ENCODE measurements around the gene PRTN3.

The PRTN3 gene

GRCh38 chr19:866769-867300, 26.0 kb downstream of the PRTN3 start:
- H3K27ac ChIP-seq = peak overlapping the region; percentile 49
- no peak for DNase-seq (ENCODE audit: low spot score)
- ChIA-PET POLR2A (ENCODE audit: low non-redundant PET) (no interaction called here), CTCF (interaction anchor here (0.6 to 1.0 kb wide), 2 partner anchors 10 to 697 kb away, joined by 4 to 5 read pairs; no protein-coding TSS in a partner anchor)
- no peak for TF ChIP-seq CTCF (conservative IDR thresholded peaks at IDR 0.05; ENCODE audit: low read depth)

GRCh38 chr19:867301-867793, 26.5 kb downstream of the PRTN3 start:
- CTCF ChIA-PET = interaction anchor here (0.6 to 1.0 kb wide), 3 partner anchors 11 to 696 kb away, joined by 3 to 5 read pairs (median 4); no protein-coding TSS in a partner anchor
- H3K27ac ChIP-seq = peak overlapping the region; percentile 49
- DNase-seq (ENCODE audit: low spot score) = no peak
- POLR2A ChIA-PET (ENCODE audit: low non-redundant PET) = no interaction called here
- TF ChIP-seq CTCF (conservative IDR thresholded peaks at IDR 0.05; ENCODE audit: low read depth) = no peak

DNA sequence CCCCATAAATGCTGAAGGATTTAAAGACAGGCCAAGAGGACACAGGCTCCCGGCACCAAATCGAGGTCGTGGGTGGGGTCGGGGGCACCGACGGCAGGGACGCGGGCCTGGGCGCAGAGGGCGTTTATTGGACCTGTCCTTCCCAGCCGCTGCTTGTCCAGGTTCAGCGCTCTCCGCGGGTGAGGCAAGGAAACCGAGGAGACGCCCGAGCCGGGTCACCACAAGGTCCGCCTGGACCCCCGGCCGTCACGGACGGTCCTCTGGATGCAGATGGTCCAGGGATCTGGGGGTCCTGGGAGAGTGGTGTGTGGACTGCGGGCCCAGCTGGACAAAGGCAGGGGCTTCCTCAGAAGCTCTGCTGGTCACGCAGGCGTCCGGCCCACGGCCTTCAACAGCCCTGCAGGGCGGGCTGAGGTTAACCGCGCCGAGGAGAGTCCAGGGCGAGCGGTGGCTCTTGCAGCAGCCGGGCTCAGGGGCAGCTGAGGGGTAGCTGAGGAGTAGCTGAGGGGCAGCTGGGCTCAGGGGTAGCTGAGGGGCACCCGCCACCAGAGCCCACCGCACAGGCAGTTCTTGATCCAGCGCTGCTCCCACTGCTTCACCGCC, 27.2 kb downstream of the PRTN3 start:
- DNase-seq (ENCODE audit: low spot score) = no peak
- ChIA-PET POLR2A (ENCODE audit: low non-redundant PET) (no interaction called here), CTCF (interaction anchor here (0.6 to 1.0 kb wide), 2 partner anchors 11 to 352 kb away, joined by 3 to 5 read pairs; no protein-coding TSS in a partner anchor)
- no peak for TF ChIP-seq CTCF (conservative IDR thresholded peaks at IDR 0.05; ENCODE audit: low read depth)
- peak overlapping the region; percentile 92 for H3K27ac ChIP-seq

GRCh38 chr19:868458-869244, 27.9 kb downstream of the PRTN3 start:
- no peak for DNase-seq (ENCODE audit: low spot score)
- no peak for TF ChIP-seq CTCF (conservative IDR thresholded peaks at IDR 0.05; ENCODE audit: low read depth)
- H3K27ac ChIP-seq = peak overlapping the region; percentile 92
- ChIA-PET CTCF (no interaction called here), POLR2A (ENCODE audit: low non-redundant PET) (no interaction called here)

DNA sequence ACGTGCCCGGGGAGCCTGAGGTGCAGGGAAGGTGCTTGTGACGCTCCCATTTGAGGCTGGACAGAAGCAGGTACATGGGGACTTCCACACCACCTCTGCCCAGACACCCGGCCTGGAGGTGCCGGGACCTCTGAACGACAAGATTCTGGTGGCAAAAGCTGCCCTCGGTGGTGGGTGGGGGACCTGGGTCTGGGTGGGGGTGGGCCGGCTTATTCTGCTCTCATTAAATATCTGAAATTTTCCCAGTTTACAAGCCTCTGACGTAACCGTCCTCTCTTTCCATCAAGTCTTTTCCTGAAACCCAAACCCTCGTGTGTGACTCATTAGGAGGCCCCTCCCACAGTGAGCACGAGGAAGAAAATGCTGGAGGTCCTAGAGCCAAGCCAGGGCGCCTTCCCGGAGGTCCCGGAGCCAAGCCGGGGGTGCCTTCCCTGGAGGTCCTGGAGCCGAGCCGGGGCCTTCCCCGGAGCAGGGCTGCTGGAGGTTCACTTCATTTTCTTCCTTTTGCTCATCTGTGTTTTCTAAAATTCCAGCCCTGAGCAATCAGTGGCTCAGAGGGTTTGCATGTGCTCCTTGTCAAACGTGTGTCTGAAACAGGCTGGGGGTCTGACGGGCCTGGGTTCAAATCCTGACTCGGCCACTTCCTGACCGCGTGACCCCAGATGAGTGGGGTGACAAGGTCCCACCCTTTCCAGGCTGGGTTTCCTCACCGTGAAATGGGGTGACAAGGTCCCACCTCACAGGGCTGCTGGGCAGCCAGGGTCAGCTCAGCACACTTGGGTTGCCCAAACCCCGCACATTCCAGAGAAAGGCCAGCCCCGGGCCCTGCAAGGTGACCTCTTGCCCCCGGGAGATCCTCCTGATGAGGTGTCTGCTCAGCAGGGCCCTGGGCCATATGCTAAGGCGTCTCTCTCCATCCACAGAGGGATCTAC, 28.7 kb downstream of the PRTN3 start:
- H3K27ac ChIP-seq = peak overlapping the region; percentile 92
- peak; percentile 69 for DNase-seq (ENCODE audit: low spot score)
- ChIA-PET POLR2A (ENCODE audit: low non-redundant PET) (no interaction called here), CTCF (no interaction called here)
- TF ChIP-seq CTCF (conservative IDR thresholded peaks at IDR 0.05; ENCODE audit: low read depth) = no peak

- ChIA-PET POLR2A (ENCODE audit: low non-redundant PET) (no interaction called here), CTCF (no interaction called here)
- TF ChIP-seq CTCF (conservative IDR thresholded peaks at IDR 0.05; ENCODE audit: low read depth) = no peak
- no peak for DNase-seq (ENCODE audit: low spot score)
- peak overlapping the region; percentile 92 for H3K27ac ChIP-seq
These were observed 29.5 kb downstream of the PRTN3 start for GRCh38 chr19:870314-870713.

All from RWPE1 (cell line).